KMS-11 (cell line): ENCODE results near the gene FAM222A.

Experiments used
- H2AFZ ChIP-seq: fragments of 200-600 bp; sonication (generic); 2 replicates; pipeline ENCODE4 v1.6.1; 2016; ENCODE audit warnings: antibody characterized with exemption, mixed run types, low read depth
- H3K27ac ChIP-seq: fragments of 200-600 bp; sonication (generic); 2 replicates; pipeline ENCODE4 v1.6.1; 2016; ENCODE audit warnings: mild to moderate bottlenecking, mixed run types
- H3K27me3 ChIP-seq: fragments of 200-600 bp; sonication (generic); 2 replicates; pipeline ENCODE4 v1.6.1; 2017; ENCODE audit warnings: mild to moderate bottlenecking, low read depth, mixed run types, moderate library complexity; ENCODE audit not compliant: insufficient read depth
- H3K36me3 ChIP-seq: fragments of 200-600 bp; sonication (generic); 2 replicates; pipeline ENCODE4 v1.6.1; 2017; ENCODE audit warnings: mild to moderate bottlenecking, mixed run types; ENCODE audit not compliant: insufficient read depth
- H3K4me1 ChIP-seq: fragments of 200-600 bp; sonication (generic); 2 replicates; pipeline ENCODE4 v1.6.1; 2016; ENCODE audit warnings: mild to moderate bottlenecking, low read depth, mixed run types; ENCODE audit not compliant: poor library complexity, severe bottlenecking
- H3K4me2 ChIP-seq: fragments of 200-600 bp; sonication (generic); 2 replicates; pipeline ENCODE4 v1.7.0; 2016; ENCODE audit warnings: mild to moderate bottlenecking, mixed run types
- H3K4me3 ChIP-seq: fragments of 200-600 bp; sonication (generic); IDR thresholded peaks from 2 replicates; pipeline ENCODE4 v1.6.1; 2017; ENCODE audit warnings: low read depth, low read length, mixed read lengths; ENCODE audit not compliant: insufficient read depth
- H3K79me2 ChIP-seq: fragments of 200-600 bp; sonication (generic); 2 replicates; pipeline ENCODE4 v1.6.1; 2016; ENCODE audit warnings: low read depth, mixed run types; ENCODE audit not compliant: insufficient read depth
- H3K9ac ChIP-seq: fragments of 200-600 bp; sonication (generic); 2 replicates; pipeline ENCODE4 v1.6.1; 2016; ENCODE audit warnings: mild to moderate bottlenecking, mixed run types
- H4K20me1 ChIP-seq: fragments of 200-600 bp; sonication (generic); 2 replicates; pipeline ENCODE4 v1.6.1; 2016; ENCODE audit warnings: mild to moderate bottlenecking, mixed run types; ENCODE audit not compliant: insufficient read depth
- TF ChIP-seq, protein P1 (sequence below): fragments of 200-600 bp; sonication (generic); conservative IDR thresholded peaks from 2 replicates; pipeline ENCODE4 v1.6.1; 2017; ENCODE audit warnings: low read depth, mild to moderate bottlenecking, antibody characterized with exemption, low read length, moderate library complexity, mixed read lengths

The FAM222A gene

GRCh38 chr12:109729371-109729781, 15.8 kb downstream of the FAM222A start:
- Histone ChIP-seq H3K36me3 (no peaks in the 10 kb centered on the region), H3K4me3 (no peak overlapping the region), H3K27ac (no peak overlapping the region), H2AFZ (no peak overlapping the region), H3K4me2 (no peak overlapping the region), H3K9ac (no peak overlapping the region), H3K27me3 (no peaks in the 10 kb centered on the region), H3K4me1 (no peaks in the 10 kb centered on the region), H4K20me1 (no peaks in the 10 kb centered on the region), H3K79me2 (no peaks in the 10 kb centered on the region)
- TF ChIP-seq, protein P1, sequence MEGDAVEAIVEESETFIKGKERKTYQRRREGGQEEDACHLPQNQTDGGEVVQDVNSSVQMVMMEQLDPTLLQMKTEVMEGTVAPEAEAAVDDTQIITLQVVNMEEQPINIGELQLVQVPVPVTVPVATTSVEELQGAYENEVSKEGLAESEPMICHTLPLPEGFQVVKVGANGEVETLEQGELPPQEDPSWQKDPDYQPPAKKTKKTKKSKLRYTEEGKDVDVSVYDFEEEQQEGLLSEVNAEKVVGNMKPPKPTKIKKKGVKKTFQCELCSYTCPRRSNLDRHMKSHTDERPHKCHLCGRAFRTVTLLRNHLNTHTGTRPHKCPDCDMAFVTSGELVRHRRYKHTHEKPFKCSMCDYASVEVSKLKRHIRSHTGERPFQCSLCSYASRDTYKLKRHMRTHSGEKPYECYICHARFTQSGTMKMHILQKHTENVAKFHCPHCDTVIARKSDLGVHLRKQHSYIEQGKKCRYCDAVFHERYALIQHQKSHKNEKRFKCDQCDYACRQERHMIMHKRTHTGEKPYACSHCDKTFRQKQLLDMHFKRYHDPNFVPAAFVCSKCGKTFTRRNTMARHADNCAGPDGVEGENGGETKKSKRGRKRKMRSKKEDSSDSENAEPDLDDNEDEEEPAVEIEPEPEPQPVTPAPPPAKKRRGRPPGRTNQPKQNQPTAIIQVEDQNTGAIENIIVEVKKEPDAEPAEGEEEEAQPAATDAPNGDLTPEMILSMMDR, result no peak

DNA sequence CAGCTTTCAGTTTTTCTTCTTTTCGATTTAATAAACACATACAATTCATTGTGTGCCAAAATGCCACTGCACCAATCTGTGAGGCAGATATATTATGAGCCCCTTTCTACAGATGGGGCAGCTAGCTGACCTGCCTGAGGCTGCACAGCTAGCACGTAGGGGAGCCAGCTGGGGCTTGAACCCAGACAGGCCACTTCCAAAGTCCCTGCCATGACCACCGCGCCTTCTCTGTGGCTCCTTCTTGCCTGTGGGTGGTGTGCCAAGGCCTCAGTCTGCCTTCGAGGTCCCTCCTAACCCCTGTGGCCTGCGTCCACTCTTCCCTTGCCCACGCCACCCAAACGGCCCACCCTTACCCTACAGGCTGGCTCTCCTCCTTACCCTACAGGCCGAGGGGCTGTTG, 16.2 kb downstream of the FAM222A start:
- no peak overlapping the region for H3K4me2 ChIP-seq
- H3K4me1 ChIP-seq, result no peaks in the 10 kb centered on the region
- H3K4me3 ChIP-seq, result no peak overlapping the region
- no peak overlapping the region for H3K27ac ChIP-seq
- H3K79me2 ChIP-seq, result no peaks in the 10 kb centered on the region
- no peaks in the 10 kb centered on the region for H3K36me3 ChIP-seq
- H3K27me3 ChIP-seq, result no peaks in the 10 kb centered on the region
- no peaks in the 10 kb centered on the region for H4K20me1 ChIP-seq
- H3K9ac ChIP-seq, result no peak overlapping the region
- TF ChIP-seq, protein P1, result no peak
- no peak overlapping the region for H2AFZ ChIP-seq

DNA sequence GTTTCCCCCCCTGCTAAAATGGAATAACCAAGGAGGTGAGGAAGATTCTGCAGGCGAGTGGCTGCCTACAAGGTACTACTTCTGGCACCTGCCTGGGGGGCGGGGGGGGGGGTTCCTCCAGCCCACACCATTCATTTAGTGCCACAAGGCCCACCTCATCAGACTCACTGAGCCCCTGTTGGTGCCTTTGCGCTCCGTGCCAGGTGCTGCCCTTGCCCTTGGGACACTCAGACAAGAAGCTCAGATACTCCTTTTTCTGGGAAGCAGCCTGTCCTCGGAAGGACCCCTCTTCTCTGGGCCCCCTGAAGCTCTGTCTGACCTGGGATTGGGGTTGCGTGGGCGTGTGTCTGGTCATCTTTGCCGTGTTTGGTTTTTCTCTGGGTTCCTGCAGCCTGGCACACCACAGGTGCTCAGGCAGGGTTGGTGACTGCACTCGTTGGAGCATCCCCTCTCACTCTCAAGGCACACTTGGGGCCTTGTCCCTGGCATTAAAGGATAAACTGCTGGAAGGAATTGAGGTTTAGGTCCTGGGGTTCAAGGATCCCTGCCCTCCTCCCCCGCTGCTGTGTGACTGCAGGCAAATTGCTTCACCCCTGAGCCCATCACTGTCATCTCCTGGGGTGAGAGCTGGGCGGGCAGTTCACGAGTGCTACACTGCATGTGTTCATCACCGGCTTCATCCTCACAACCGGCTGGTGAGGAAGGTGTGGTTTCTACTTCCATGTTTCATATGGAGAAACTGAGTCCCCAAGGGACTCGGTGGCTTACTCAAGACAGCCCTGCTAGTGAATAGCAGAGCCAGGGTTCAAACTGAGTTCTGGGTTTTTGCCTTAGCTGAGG, 16.9 kb downstream of the FAM222A start:
- no peaks in the 10 kb centered on the region for H3K27me3 ChIP-seq
- no peaks in the 10 kb centered on the region for H3K79me2 ChIP-seq
- TF ChIP-seq, protein P1, result no peak
- no peaks in the 10 kb centered on the region for H3K36me3 ChIP-seq
- H3K9ac ChIP-seq, result no peak overlapping the region
- H3K4me3 ChIP-seq, result no peak overlapping the region
- no peak overlapping the region for H3K27ac ChIP-seq
- no peak overlapping the region for H3K4me2 ChIP-seq
- no peaks in the 10 kb centered on the region for H3K4me1 ChIP-seq
- no peaks in the 10 kb centered on the region for H4K20me1 ChIP-seq
- no peak overlapping the region for H2AFZ ChIP-seq

DNA sequence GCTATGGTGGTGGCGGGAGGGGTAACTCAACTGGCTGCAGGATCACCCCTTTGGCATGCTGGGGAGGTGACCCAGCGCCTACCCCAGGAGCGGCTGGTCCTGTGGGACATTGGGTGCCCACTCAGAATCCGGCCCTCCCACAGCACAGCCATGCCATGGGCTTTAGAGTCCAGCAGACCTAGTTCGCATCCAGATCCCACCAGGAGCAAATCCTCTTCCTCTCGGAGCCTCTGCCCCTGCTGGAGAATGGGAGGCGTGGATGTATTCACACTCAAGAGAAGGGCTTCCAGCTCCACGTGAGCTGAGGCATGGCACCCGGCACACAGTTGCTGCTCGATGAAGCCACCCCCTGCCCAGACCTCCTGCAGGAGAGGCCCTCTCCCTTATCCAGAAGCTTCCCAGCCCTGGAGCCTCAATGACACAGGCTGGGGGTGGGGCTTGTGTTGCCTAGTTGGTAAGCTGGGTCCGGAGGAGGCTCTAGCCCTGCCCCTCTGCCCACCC, 17.7 kb downstream of the FAM222A start:
- Histone ChIP-seq H3K36me3 (no peaks in the 10 kb centered on the region), H4K20me1 (no peaks in the 10 kb centered on the region), H2AFZ (no peak overlapping the region), H3K79me2 (no peaks in the 10 kb centered on the region), H3K27ac (no peak overlapping the region), H3K4me3 (no peak overlapping the region), H3K4me1 (no peaks in the 10 kb centered on the region), H3K4me2 (no peak overlapping the region), H3K27me3 (no peaks in the 10 kb centered on the region), H3K9ac (no peak overlapping the region)
- TF ChIP-seq, protein P1, result no peak
